ENCODE results near the gene GRAMD2B. TPM values are rescaled to one million over a fixed set of nuclear protein-coding genes. Genes with fewer than 3 reads are reported as not detected.

The GRAMD2B gene
- total and polyA plus RNA-seq, 7 donors: 1.3 to 8.0 (median 2.9) TPM

GRCh38 chr5:126416266-126416925 lies 6.8 kb upstream of the GRAMD2B start:
- no peak for DNase-seq
- 78 to 93% (median 79%) methylated on average over 4 of the region's 4 CpGs for WGBS, 3 donors
- TF ChIP-seq CTCF (IDR thresholded peaks at IDR 0.05): no peak
- peaks cover 10% of the 10 kb centered on the region for H3K4me1 ChIP-seq
- H3K27me3 ChIP-seq (ENCODE audit: insufficient read depth in 3 of 3, low read length in 2 of 3): no peaks in the 10 kb centered on the region
- intact Hi-C loops (cut with DNase I): no loop called here
- ATAC-seq: no peak
- H3K4me3 ChIP-seq: no peak overlapping the region
- H3K9me3 ChIP-seq: no peaks in the 10 kb centered on the region
- H3K36me3 ChIP-seq (ENCODE audit: insufficient read depth in 1 of 2, low read depth in 1 of 2): no peaks in the 10 kb centered on the region
- H3K27ac ChIP-seq: no peak overlapping the region

- Histone ChIP-seq H3K36me3 (ENCODE audit: insufficient read depth in 1 of 2, low read depth in 1 of 2) (no peaks in the 10 kb centered on the region), H3K4me3 (no peak overlapping the region), H3K27ac (no peak overlapping the region), H3K4me1 (peaks cover 10% of the 10 kb centered on the region), H3K9me3 (no peaks in the 10 kb centered on the region), H3K27me3 (ENCODE audit: insufficient read depth in 3 of 3, low read length in 2 of 3) (no peaks in the 10 kb centered on the region)
- DNase-seq (no peak), ATAC-seq (peak in 2 of 4 donors; percentile 38 to 58)
- TF ChIP-seq CTCF (IDR thresholded peaks at IDR 0.05): no peak
- 59 to 69% (median 64%) methylated on average over 2 of the region's 2 CpGs for WGBS, 3 donors
- intact Hi-C loops (cut with DNase I): no loop called here
Observed at GRCh38 chr5:126417178-126417577, 6.0 kb upstream of the GRAMD2B start.

GRCh38 chr5:126419102-126419501 lies 4.1 kb upstream of the GRAMD2B start:
- intact Hi-C loops (cut with DNase I): no loop called here
- ATAC-seq: no peak
- no peak for TF ChIP-seq CTCF (IDR thresholded peaks at IDR 0.05)
- H3K4me1 ChIP-seq: peaks cover 10% of the 10 kb centered on the region
- no peaks in the 10 kb centered on the region for H3K36me3 ChIP-seq (ENCODE audit: insufficient read depth in 1 of 2, low read depth in 1 of 2)
- no peak overlapping the region for H3K27ac ChIP-seq
- no peak for DNase-seq
- no peak overlapping the region for H3K4me3 ChIP-seq
- WGBS, 3 donors: 90 to 97% (median 96%) methylated on average over 5 of the region's 5 CpGs
- no peaks in the 10 kb centered on the region for H3K27me3 ChIP-seq (ENCODE audit: insufficient read depth in 3 of 3, low read length in 2 of 3)
- no peaks in the 10 kb centered on the region for H3K9me3 ChIP-seq

- H3K9me3 ChIP-seq: no peaks in the 10 kb centered on the region
- H3K36me3 ChIP-seq (ENCODE audit: insufficient read depth in 1 of 2, low read depth in 1 of 2): no peaks in the 10 kb centered on the region
- H3K27ac ChIP-seq: no peak overlapping the region
- intact Hi-C loops (cut with DNase I): loop anchor here in 1 of 2 donors (10.0 kb wide), 1 partner anchor 74 kb away; no protein-coding TSS in a partner anchor
- no peak overlapping the region for H3K4me3 ChIP-seq
- H3K27me3 ChIP-seq (ENCODE audit: insufficient read depth in 3 of 3, low read length in 2 of 3): no peaks in the 10 kb centered on the region
- no peaks in the 10 kb centered on the region for H3K4me1 ChIP-seq
- DNase-seq (no peak), ATAC-seq (no peak)
- 20 to 93% (median 24%) methylated on average over 2 of the region's 2 CpGs for WGBS, 3 donors
- TF ChIP-seq CTCF (IDR thresholded peaks at IDR 0.05): no peak
Observed at GRCh38 chr5:126428421-126428820, 5.2 kb downstream of the GRAMD2B start.

- no peaks in the 10 kb centered on the region for H3K9me3 ChIP-seq
- no peak for TF ChIP-seq CTCF (IDR thresholded peaks at IDR 0.05)
- intact Hi-C loops (cut with DNase I): no loop called here
- ATAC-seq (no peak), DNase-seq (no peak)
- no peaks in the 10 kb centered on the region for H3K36me3 ChIP-seq (ENCODE audit: insufficient read depth in 1 of 2, low read depth in 1 of 2)
- no peaks in the 10 kb centered on the region for H3K27me3 ChIP-seq (ENCODE audit: insufficient read depth in 3 of 3, low read length in 2 of 3)
- H3K4me3 ChIP-seq: no peak overlapping the region
- no peak overlapping the region for H3K27ac ChIP-seq
- no peaks in the 10 kb centered on the region for H3K4me1 ChIP-seq
Observed at GRCh38 chr5:126430631-126431030, 7.4 kb downstream of the GRAMD2B start.

Data from psoas muscle (tissue), 8 donors.